H1 (cell line): ENCODE measurements around the gene MCM3AP. TPM values are rescaled to one million over a fixed set of nuclear protein-coding genes. Genes with fewer than 3 reads are reported as not detected.

Experiments
- CHD7 ChIP-seq: fragments of 300-600 bp; sonication (generic); IDR thresholded peaks from 2 replicates; pipeline ENCODE4 v1.7.1; 2012; ENCODE audit warnings: low read length, moderate library complexity, mild to moderate bottlenecking, inconsistent platforms; ENCODE audit not compliant: insufficient replicate concordance
- MAFK ChIP-seq: IDR thresholded peaks from 2 replicates; pipeline ENCODE4 v1.6.1; 2012; ENCODE audit warnings: low read depth, mild to moderate bottlenecking, improper control_type of control experiment, low read length
- polyA plus RNA-seq, 7 experiments: library from polyadenylated mRNA; depleted of rRNA in 3 of 7; stranded (reverse) in 5 of 7; unstranded in 2 of 7; fragments of >200 nt in 5 of 7; fragments of 200-250 nt in 2 of 7; gene quantifications; 1 replicate in 5 of 7; 2 replicates in 1 of 7; 4 replicates in 1 of 7; pipeline versions ENCODE4 v1.2.1 to v1.2.3, GENCODE V29; 2011 to 2013; ENCODE audit warnings: missing spikeins in 2 of 7, mixed read lengths in 2 of 7
- total RNA-seq: library from RNA; stranded (reverse); fragmentation: NEBNext Ultra II Directional; extraction: Animal tissue kit (Norgen Biotek cat#: 25700); gene quantifications from 2 replicates; pipeline ENCODE4 v1.2.1, GENCODE V29; 2021

The MCM3AP gene
- total and polyA plus RNA-seq, 2 of the 8 experiments (the other 6 are each of a cell fraction or from before 2014, with no cell fraction given) = 37.2 to 119 TPM

DNA sequence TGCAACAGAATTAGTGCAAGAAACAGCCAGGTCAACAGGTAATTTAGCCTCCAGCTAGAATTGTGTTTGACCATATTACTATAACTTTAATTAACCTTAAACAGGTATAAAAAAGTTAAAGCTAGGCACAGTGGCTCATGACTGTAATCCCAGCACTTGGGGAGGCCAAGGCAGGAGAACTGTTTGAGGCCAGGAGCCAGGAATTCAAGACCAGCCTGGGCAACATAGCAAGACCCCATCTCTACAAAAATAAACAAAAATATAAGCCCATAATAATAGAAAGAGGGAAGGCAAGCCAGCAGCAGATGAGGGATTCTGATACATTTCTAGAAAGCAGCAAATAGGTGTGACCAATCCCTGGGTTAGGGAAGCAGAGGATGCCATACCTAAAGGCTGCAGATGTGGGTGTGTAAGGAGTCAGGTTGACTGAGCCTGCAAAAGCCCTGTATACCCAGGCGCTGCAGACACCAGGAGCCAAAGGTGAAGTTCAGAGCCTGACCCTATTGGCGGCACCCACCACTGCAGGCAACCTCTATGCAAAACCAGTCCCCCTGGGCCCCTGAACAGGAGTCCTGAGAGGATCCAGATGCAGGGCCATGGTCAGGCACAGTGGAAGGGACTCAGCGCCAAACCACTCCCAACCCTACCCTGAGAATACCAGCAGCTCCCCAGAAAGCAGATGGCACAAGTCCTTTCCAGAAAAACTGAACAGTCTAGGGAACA is 37.6 kb downstream of the MCM3AP start (continued):
- TF ChIP-seq CHD7 (no peak), MAFK (no peak)
